ENCODE results near the gene C2orf15.

GRCh38 chr2:99104006-99104405 lies 37.5 kb upstream of the C2orf15 start:
- TF ChIP-seq POLR2A (IDR thresholded peaks at IDR 0.05) (no peak), CTCF (IDR thresholded peaks at IDR 0.05) (no peak)

All from stomach (tissue), 4 donors.